Middle frontal gyrus (tissue), 1 donor: ENCODE measurements around the gene OAS1.
"Not testable (repeated sequence)": the region's sequence is repeated elsewhere in the genome, so short reads cannot be mapped to it uniquely, and the experiment has no call there.

Source experiments
- DNase-seq: peaks from one replicate; pipeline ENCODE4 v3.0.0-alpha.2; 2015; ENCODE audit warnings: low spot score; ENCODE audit errors: extremely low spot score

The OAS1 gene

DNA sequence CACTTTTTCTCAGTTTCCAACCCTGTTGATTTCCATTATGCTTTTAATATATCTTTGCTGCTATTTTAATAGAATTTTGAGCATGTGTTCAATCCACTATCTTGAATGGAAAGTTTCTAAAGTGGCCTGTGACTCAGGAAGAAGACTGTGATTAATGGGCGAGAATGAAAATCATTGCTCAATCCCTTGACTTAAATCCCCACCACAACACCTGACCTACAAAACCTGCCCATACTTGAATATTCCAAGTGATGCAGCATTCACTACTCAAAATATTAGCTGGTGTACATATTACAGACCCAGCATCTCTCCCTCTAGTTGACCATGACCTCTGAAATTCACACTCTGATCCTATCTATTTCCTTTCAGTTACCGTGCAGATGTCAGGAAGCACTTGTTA lies 30.2 kb downstream of the OAS1 start:
- no peak for DNase-seq

GRCh38 chr12:112937741-112938719 lies 31.3 kb downstream of the OAS1 start, which contains the start of gene OAS3:
Gene OAS3 (plus strand): TSS chr12:112938474. CDS start chr12:112938531, 57 bp downstream.
- DNase-seq, result peak; percentile 21

- no peak for DNase-seq
These were observed 32.0 kb downstream of the OAS1 start for GRCh38 chr12:112938751-112939150.

GRCh38 chr12:112939761-112940381 lies 33.1 kb downstream of the OAS1 start:
- no peak for DNase-seq

DNA sequence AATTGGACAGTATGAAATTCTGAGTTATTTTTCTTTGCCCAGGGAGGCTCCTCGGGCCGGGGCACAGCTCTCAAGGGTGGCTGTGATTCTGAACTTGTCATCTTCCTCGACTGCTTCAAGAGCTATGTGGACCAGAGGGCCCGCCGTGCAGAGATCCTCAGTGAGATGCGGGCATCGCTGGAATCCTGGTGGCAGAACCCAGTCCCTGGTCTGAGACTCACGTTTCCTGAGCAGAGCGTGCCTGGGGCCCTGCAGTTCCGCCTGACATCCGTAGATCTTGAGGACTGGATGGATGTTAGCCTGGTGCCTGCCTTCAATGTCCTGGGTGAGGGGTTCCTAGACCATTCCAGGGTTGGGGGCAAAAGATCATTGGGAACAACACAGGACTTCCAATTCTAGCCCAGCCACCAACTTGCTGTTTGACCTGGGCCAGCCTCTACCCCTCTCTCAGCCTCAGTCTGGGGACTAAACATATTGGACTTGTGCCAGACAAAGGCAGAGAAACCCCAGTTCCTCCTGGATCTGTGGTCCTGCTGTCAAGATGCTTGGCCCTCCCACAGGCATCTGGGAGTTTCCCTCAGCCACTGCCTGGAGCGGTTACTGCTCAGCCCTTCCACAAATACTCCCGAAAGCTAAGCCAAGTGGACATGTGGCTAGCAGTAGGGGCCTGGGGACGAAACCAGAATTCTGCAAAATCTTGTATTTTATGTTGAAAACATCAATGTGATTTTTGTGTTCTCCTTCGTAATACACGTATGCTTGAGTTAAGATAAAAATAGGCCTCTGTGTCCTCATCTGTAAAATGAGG lies 35.0 kb downstream of the OAS1 start:
- no peak for DNase-seq

DNA sequence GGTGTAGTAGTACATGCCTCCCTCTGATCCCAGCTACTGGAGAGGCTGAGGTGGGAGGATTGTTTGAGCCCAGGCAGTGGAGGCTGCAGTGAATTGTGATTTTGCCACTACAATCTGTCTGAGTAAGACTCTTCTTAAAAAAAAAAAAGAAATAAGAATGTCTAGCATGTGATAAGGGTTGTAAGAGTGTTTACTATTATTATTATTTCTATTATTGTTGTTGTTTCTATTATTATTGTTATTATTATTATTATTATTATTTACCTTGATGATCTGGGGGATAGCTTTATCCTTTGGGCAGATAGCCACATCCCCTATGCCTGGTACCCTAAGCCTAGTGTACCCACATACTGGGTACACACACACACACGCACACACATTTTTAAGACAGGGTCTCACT lies 35.8 kb downstream of the OAS1 start:
- DNase-seq, result no peak

DNA sequence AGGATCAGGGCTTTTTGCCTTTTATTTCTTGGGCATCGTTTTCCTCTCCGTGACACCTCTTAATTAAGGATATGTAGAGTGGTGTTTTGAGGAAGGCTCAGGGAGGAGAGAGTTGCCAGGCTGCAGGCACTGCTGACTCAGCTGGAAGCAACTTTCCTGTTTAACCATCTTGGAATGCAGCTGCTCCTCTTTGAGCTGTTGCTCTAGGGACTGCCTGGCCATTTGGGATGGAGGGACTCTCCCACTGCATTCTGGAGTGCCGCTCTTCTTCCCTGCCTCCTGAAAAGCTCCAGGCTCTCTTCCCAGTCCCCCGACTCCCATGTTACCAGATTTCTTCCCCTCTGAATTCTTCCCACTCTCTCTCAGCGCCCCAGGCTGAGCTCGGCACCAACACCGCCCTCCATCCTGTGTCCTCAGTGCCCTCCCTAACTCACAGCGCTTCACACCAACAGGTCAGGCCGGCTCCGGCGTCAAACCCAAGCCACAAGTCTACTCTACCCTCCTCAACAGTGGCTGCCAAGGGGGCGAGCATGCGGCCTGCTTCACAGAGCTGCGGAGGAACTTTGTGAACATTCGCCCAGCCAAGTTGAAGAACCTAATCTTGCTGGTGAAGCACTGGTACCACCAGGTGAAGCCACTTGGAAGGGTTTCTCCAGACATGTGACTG lies 37.4 kb downstream of the OAS1 start:
- no peak for DNase-seq

GRCh38 chr12:112945515-112945914 lies 38.8 kb downstream of the OAS1 start:
- no peak for DNase-seq

DNA sequence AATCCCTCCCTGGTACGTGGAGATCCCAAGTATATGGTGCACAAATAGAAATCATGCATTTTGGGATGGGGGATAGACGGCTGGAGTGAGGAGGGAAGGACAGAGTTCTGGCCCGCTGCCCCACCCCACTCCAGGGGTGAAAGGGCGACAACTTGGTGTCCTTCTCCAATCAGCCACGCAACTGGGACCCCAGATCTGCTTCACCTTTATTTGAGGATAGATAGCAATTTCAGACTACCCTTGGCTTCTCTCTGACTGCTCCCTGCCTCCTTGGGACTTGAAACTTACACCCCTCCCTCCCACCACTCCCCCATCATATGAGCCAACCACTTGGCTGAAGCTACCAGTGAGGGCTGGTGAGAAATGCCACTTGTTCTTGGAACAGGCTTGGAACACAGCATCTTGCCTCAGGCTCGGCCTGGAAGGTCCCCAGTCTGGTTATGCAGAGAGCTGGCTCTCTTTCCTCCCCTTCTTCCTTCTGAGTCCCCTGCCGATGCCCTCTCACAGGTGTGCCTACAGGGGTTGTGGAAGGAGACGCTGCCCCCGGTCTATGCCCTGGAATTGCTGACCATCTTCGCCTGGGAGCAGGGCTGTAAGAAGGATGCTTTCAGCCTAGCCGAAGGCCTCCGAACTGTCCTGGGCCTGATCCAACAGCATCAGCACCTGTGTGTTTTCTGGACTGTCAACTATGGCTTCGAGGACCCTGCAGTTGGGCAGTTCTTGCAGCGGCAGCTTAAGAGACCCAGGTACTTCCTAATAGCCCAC lies 39.7 kb downstream of the OAS1 start:
- no peak for DNase-seq

GRCh38 chr12:112947314-112947713 lies 40.6 kb downstream of the OAS1 start:
- no peak for DNase-seq

GRCh38 chr12:112947761-112948160 lies 41.0 kb downstream of the OAS1 start:
- no peak for DNase-seq

DNA sequence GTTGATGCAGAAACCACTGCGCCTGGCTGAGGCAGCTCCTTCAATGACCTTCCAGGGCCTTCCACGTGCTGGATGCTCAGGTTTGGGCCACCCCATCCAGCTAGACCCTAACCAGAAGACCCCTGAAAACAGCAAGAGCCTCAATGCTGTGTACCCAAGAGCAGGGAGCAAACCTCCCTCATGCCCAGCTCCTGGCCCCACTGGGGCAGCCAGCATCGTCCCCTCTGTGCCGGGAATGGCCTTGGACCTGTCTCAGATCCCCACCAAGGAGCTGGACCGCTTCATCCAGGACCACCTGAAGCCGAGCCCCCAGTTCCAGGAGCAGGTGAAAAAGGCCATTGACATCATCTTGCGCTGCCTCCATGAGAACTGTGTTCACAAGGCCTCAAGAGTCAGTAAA lies 42.0 kb downstream of the OAS1 start:
- DNase-seq, result no peak

DNA sequence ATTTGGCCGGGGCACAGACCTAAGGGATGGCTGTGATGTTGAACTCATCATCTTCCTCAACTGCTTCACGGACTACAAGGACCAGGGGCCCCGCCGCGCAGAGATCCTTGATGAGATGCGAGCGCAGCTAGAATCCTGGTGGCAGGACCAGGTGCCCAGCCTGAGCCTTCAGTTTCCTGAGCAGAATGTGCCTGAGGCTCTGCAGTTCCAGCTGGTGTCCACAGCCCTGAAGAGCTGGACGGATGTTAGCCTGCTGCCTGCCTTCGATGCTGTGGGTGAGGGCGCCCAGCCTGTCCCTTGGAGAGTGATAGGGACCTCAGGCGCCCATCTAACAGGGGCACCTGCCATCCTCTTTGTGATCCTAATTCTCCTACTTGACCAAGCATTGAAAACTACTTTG lies 43.9 kb downstream of the OAS1 start:
- no peak for DNase-seq

DNA sequence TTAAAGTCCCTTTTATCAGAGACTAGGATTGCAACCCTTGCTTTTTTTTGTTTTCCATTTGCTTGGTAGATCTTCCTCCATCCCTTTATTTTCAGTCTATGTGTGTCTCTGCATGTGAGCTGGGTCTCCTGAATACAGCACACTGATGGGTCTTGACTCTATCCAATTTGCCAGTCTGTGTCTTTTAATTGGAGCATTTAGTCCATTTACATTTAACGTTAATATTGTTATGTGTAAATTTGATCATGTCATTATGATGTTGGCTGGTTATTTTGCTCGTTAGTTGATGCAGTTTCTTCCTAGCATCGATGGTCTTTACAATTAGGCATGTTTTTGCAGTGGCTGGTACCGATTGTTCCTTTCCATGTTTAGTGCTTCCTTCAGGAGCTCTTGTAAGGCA lies 50.4 kb downstream of the OAS1 start:
- not testable (repeated sequence) for DNase-seq

GRCh38 chr12:112961074-112961473 lies 54.3 kb downstream of the OAS1 start:
- no peak for DNase-seq

DNA sequence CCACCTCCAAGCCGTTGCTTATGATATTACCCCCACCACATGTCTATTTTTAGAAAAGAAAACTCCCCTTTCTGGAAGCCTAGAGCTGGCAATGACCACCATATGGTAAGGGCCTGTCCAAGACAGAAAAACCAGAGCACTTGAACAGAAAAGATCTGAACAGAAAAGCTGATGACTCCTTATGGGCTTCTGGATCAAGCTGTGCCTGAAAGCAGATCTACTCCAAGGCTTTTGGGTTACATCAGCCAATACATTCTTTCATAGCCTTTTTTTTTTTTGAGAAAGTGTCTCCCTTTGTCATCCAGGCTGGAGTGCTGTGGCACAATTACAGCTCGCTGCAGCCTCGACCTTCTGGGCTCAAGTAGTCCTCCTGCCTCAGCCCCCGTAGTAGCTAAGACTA lies 54.8 kb downstream of the OAS1 start:
- no peak for DNase-seq

DNA sequence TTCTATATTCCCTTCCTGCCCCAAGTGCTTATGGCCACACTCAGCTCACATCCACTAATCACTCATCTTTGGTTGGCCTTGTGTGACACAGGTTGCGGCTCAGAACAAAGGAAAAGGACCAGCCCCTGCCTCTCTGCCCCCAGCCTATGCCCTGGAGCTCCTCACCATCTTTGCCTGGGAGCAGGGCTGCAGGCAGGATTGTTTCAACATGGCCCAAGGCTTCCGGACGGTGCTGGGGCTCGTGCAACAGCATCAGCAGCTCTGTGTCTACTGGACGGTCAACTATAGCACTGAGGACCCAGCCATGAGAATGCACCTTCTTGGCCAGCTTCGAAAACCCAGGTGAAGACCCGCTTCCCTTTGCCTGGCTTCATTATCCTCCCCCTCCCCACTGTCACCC lies 55.8 kb downstream of the OAS1 start:
- DNase-seq, result no peak

DNA sequence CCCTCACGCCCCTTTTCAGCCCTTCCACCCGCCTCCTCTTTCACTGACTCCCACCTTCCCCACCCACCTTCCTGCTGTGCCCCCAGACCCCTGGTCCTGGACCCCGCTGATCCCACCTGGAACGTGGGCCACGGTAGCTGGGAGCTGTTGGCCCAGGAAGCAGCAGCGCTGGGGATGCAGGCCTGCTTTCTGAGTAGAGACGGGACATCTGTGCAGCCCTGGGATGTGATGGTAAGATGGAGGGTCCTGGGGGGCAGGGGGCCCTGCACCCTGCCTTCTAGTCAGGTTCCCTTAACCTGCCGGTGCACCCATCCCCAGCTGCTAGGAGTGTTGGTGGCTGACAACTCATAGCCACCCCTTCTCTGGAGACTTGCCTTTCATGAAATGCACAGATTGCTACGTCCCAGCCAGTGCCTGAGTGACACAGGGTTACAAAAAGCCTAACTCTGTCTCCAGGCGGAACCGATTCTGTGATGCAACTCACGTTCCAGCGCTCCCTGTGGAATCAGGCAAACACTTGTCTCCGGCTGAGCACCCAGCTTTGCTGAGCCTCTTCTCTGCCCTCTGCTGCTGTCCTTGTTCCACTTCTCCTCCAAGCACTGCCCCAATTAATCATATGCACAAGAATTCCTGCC lies 56.6 kb downstream of the OAS1 start:
- DNase-seq, result no peak

DNA sequence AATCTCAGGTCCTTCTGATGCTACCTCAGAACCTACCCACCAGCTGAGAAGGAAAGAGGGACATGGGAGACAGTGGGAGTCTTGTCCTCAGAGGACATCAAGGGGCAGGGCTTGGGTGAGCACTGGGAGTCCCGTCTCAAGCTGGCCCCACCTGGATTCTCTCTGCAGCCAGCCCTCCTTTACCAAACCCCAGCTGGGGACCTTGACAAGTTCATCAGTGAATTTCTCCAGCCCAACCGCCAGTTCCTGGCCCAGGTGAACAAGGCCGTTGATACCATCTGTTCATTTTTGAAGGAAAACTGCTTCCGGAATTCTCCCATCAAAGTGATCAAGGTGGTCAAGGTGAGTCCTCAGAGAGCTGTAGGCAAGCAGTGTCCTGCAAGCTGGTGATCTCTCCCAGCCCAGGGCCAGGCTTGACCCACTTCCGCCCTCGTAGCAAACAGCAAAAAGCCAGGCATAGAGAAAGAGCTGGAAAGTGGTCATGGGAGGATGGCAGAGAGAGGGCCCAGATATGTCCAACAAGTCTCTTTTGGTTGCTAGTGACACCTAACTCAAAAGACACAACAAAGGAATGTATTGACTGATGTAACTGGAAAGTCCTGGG lies 57.4 kb downstream of the OAS1 start:
- DNase-seq, result no peak

GRCh38 chr12:112964915-112965314 lies 58.2 kb downstream of the OAS1 start:
- DNase-seq, result no peak
